ENCODE data around the gene EPB41L5.

DNA sequence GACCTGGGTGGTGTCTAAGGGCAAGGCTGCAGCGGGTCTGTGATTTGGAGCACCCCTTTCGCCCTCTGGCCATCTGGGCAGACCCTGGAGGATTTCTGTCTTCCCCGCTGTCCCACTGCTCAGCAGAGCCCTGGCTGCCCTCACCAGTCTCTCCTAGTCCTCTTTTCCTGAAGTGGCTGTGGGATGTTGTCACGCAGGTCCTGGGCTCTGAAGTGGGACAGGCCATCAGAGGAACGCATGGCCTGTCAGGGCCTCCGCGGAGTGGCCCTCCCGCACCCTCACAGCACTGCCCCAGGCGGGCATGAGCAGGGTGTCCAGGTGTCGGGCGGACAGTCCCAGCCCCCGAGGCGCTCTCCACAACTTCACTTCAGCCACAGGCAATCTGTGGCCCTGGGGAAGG lies 211.4 kb downstream of the EPB41L5 start:
- TF ChIP-seq CTCF (IDR thresholded peaks at IDR 0.05; ENCODE audit: insufficient read depth, low read length): no peak
- TF ChIP-seq GABPA (IDR thresholded peaks at IDR 0.05; ENCODE audit: low read depth): no peak
- TF ChIP-seq, protein P1, sequence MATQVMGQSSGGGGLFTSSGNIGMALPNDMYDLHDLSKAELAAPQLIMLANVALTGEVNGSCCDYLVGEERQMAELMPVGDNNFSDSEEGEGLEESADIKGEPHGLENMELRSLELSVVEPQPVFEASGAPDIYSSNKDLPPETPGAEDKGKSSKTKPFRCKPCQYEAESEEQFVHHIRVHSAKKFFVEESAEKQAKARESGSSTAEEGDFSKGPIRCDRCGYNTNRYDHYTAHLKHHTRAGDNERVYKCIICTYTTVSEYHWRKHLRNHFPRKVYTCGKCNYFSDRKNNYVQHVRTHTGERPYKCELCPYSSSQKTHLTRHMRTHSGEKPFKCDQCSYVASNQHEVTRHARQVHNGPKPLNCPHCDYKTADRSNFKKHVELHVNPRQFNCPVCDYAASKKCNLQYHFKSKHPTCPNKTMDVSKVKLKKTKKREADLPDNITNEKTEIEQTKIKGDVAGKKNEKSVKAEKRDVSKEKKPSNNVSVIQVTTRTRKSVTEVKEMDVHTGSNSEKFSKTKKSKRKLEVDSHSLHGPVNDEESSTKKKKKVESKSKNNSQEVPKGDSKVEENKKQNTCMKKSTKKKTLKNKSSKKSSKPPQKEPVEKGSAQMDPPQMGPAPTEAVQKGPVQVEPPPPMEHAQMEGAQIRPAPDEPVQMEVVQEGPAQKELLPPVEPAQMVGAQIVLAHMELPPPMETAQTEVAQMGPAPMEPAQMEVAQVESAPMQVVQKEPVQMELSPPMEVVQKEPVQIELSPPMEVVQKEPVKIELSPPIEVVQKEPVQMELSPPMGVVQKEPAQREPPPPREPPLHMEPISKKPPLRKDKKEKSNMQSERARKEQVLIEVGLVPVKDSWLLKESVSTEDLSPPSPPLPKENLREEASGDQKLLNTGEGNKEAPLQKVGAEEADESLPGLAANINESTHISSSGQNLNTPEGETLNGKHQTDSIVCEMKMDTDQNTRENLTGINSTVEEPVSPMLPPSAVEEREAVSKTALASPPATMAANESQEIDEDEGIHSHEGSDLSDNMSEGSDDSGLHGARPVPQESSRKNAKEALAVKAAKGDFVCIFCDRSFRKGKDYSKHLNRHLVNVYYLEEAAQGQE (IDR thresholded peaks at IDR 0.05; ENCODE audit: insufficient replicate concordance, low read depth): no peak
